Activated CD8-positive, alpha-beta memory T cell treated with anti-CD3 and anti-CD28 coated beads, Interleukin-2, amount 50 U/mL, for 1 hour (primary cell): ENCODE measurements around the gene AHSG.
"Not testable (repeated sequence)": the region's sequence is repeated elsewhere in the genome, so short reads cannot be mapped to it uniquely, and the experiment has no call there.

ENCODE experiments used
- DNase-seq: peaks from one replicate; pipeline ENCODE4 v3.0.0-alpha.2; 2020; ENCODE audit errors: extremely low read depth

AHSG gene

GRCh38 chr3:186612721-186613636 lies at the start of gene AHSG:
Gene AHSG, plus strand, starts transcription at chr3:186613060. Its CDS starts 82 bp downstream, at chr3:186613142.
- no peak for DNase-seq

GRCh38 chr3:186564586-186564985 lies 48.3 kb upstream of the AHSG start:
- DNase-seq: no peak

- DNase-seq: no peak
Observed at GRCh38 chr3:186566772-186567071, 46.1 kb upstream of the AHSG start.

- DNase-seq: peak; percentile 62
Observed at GRCh38 chr3:186567072-186567921, 45.6 kb upstream of the AHSG start, which contains the start of gene TBCCD1. Gene TBCCD1, minus strand, starts transcription at chr3:186567339. Its CDS starts 3,010 bp downstream, at chr3:186564329.

- DNase-seq: not testable (repeated sequence)
Observed at GRCh38 chr3:186569361-186569760, 43.5 kb upstream of the AHSG start.

- no peak for DNase-seq
Observed at GRCh38 chr3:186569779-186570095, 43.1 kb upstream of the AHSG start.

GRCh38 chr3:186570096-186570940 lies 42.5 kb upstream of the AHSG start, which contains the start of gene DNAJB11:
Gene DNAJB11, plus strand, starts transcription at chr3:186570720. Its CDS starts 178 bp downstream, at chr3:186570898.
- DNase-seq: peak; percentile 97

- DNase-seq: no peak
Observed at GRCh38 chr3:186570941-186571643, 41.8 kb upstream of the AHSG start.

- DNase-seq: no peak
Observed at GRCh38 chr3:186571644-186572013, 41.2 kb upstream of the AHSG start.

- DNase-seq: no peak
Observed at GRCh38 chr3:186577521-186577920, 35.3 kb upstream of the AHSG start.

GRCh38 chr3:186580785-186581184 lies 32.1 kb upstream of the AHSG start:
- no peak for DNase-seq

GRCh38 chr3:186582541-186582940 lies 30.3 kb upstream of the AHSG start:
- DNase-seq: no peak

- no peak for DNase-seq
Observed at GRCh38 chr3:186583831-186584230, 29.0 kb upstream of the AHSG start.

GRCh38 chr3:186586245-186586644 lies 26.6 kb upstream of the AHSG start:
- DNase-seq: not testable (repeated sequence)

- DNase-seq: no peak
Observed at GRCh38 chr3:186587183-186587582, 25.7 kb upstream of the AHSG start.

- no peak for DNase-seq
Observed at GRCh38 chr3:186588632-186589031, 24.2 kb upstream of the AHSG start.

GRCh38 chr3:186589121-186589520 lies 23.7 kb upstream of the AHSG start:
- no peak for DNase-seq

- no peak for DNase-seq
Observed at GRCh38 chr3:186589856-186590579, 22.8 kb upstream of the AHSG start.

GRCh38 chr3:186590580-186591295 lies 22.1 kb upstream of the AHSG start:
- DNase-seq: no peak

GRCh38 chr3:186592682-186593081 lies 20.2 kb upstream of the AHSG start:
- no peak for DNase-seq
